Fibroblast of pulmonary artery (primary cell): ENCODE results near the gene C15orf61.

Source experiments
- DNase-seq: peaks from one replicate; pipeline ENCODE4 v3.0.0-alpha.2; 2010; ENCODE audit warnings: low read depth
- H3K4me3 ChIP-seq: replicated peaks from 2 replicates; pipeline ENCODE4 v1.5.1; 2011; ENCODE audit warnings: low read depth, mild to moderate bottlenecking, control low read depth, low read length, moderate library complexity
- TF ChIP-seq, protein P1 (sequence below): IDR thresholded peaks from 2 replicates; pipeline ENCODE4 v1.5.1; 2011; ENCODE audit warnings: mild to moderate bottlenecking, control low read depth, low read length, inconsistent platforms; ENCODE audit errors: missing control alignments

Gene C15orf61

DNA sequence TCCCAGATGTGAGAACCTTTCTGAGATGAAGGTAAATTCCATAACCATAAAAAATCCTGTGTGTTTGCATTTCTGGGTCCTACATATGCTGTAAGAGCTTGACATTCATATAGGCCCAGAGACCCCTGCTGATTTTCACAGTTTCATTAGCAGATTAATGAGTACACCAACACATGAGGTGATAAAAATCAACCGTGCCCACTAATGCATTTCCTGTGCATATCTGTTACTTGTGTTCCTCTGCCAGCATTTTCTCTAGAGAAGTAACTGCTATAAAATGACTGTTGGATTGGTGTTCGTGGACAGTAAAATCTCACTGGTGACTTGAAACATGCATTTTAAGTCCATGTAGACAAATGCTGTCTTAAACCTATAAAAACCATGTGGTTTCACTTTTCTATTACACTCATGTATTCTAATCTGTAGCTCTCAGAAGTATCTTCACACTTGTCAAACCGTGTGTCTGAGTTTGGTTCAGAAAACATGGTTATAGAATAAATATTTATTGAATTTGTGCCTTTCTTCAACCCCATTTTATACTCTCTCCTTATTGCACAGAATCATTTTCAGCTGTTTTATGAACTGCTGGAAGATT, 36.1 kb downstream of the C15orf61 start:
- no peak overlapping the region for H3K4me3 ChIP-seq
- TF ChIP-seq, protein P1, sequence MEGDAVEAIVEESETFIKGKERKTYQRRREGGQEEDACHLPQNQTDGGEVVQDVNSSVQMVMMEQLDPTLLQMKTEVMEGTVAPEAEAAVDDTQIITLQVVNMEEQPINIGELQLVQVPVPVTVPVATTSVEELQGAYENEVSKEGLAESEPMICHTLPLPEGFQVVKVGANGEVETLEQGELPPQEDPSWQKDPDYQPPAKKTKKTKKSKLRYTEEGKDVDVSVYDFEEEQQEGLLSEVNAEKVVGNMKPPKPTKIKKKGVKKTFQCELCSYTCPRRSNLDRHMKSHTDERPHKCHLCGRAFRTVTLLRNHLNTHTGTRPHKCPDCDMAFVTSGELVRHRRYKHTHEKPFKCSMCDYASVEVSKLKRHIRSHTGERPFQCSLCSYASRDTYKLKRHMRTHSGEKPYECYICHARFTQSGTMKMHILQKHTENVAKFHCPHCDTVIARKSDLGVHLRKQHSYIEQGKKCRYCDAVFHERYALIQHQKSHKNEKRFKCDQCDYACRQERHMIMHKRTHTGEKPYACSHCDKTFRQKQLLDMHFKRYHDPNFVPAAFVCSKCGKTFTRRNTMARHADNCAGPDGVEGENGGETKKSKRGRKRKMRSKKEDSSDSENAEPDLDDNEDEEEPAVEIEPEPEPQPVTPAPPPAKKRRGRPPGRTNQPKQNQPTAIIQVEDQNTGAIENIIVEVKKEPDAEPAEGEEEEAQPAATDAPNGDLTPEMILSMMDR = no peak
- DNase-seq = no peak

DNA sequence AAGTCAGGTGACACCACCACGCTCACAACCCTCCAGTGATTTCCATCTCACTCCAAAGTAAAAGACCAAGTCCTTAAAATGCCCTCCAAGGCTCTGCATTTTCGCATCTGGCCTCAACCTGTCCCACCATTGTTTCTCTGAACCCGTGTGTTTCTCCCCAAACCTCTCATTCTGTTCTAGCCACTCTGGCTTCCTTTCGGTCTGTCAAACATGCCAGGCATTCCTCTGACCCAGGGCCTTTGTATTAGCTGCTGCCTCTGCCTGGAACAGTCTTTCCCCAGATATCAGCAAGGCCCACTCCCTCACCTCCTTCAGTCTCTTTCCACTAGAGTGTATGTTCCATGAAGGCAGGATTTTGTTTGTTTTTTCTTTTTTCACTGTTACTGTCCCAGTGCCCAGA, 37.6 kb downstream of the C15orf61 start:
- H3K4me3 ChIP-seq = no peak overlapping the region
- TF ChIP-seq, protein P1 = no peak
- no peak for DNase-seq

DNA sequence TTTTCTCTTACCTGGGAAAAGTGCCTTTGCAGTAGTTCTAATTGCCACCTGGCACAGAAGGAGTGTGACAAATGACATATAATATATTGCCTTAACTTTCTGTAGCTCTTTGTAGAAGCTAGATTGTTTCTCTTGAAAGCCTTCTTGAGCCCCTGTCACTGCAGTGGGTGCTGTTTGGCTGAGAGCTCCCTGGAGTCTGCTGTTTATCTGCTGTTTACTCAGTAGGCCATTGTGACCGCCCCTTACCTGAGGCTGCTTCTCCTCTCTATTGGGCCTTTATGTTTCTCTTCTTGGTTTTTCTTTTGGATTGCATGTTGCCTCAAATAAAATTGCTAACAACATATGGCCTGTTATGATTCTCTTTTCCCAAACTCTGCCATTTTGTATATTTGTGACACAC, 38.2 kb downstream of the C15orf61 start:
- no peak overlapping the region for H3K4me3 ChIP-seq
- DNase-seq = no peak
- TF ChIP-seq, protein P1 = no peak

DNA sequence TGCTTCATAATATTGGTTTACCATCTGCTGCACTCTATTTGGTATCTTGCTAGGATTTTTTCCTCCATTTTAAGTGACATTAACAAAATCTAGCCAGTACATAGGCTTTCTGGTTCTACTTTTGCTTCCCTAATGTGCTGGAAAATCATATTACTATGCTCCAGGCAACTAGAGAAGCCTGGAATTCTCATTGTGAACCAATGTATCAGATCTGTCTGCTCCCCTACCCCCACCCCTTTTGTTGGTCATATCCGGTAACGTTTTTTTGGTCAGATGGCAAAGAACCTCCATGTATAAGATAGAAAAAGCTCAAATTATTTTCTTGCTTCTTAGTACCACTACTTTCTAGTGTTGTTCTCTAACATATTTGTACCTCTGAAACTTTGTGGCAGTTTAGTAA, 38.6 kb downstream of the C15orf61 start:
- TF ChIP-seq, protein P1 = no peak
- H3K4me3 ChIP-seq = no peak overlapping the region
- no peak for DNase-seq

DNA sequence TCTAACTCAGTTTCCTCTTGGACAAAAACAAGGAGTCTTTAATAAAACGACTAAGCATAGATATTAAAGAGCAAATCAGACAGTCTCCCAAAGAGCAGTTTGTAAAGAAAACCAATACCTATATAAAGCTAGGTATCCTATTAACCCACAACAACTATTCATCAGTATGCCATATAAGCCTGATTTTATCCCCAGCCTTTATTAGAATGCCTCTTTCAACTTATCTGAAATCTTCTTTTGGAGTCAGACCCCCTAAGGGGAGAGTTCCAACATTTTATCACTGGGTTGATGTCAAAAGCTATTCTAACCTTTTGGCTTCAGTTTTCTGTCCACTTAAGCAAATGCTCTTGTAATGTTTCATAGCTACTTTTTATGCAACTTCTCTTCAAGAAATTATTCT, 39.4 kb downstream of the C15orf61 start:
- TF ChIP-seq, protein P1 = no peak
- no peak for DNase-seq
- H3K4me3 ChIP-seq = no peak overlapping the region

DNA sequence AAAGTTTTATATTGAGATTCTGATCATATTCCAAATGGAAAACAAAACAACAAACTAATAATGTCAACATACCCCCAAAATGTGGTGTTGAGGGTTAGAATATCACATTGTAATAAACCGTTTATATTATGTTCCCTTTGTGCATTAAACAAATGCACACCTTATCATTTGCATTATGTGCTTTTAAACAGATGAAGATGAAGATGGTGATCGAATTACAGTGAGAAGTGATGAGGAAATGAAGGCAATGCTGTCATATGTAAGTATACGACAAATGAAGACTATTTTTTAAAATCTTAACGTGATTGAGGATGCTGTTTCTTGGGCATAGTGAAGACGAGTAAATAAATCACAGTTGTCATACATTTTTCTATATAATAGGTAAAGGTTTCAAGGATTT, 42.2 kb downstream of the C15orf61 start:
- no peak for DNase-seq
- no peak overlapping the region for H3K4me3 ChIP-seq
- TF ChIP-seq, protein P1 = no peak
